IPS-20b (cell line): ENCODE data around the gene ATP8B1.
"Not testable (repeated sequence)": the region's sequence is repeated elsewhere in the genome, so short reads cannot be mapped to it uniquely, and the experiment has no call there.

ENCODE experiments used
- H3K27ac ChIP-seq: one replicate; pipeline ENCODE4 v1.5.1; 2013; ENCODE audit warnings: low read length
- H3K27me3 ChIP-seq: 2 replicates; pipeline ENCODE4 v1.6.1; 2013; ENCODE audit warnings: mild to moderate bottlenecking, low read length, inconsistent platforms; ENCODE audit not compliant: insufficient read depth
- H3K36me3 ChIP-seq: 2 replicates; pipeline ENCODE4 v1.6.1; 2013; ENCODE audit warnings: low read depth, mild to moderate bottlenecking, inconsistent platforms, low read length, moderate library complexity; ENCODE audit not compliant: insufficient read depth
- H3K4me1 ChIP-seq: 2 replicates; pipeline ENCODE4 v1.6.1; 2013; ENCODE audit warnings: mild to moderate bottlenecking, control low read depth, inconsistent platforms, low read length, moderate library complexity; ENCODE audit not compliant: insufficient read depth
- H3K4me3 ChIP-seq: 2 replicates; pipeline ENCODE4 v1.5.1; 2013; ENCODE audit warnings: mild to moderate bottlenecking, low read length, inconsistent platforms
- H3K9ac ChIP-seq: 2 replicates; pipeline ENCODE4 v1.6.1; 2013; ENCODE audit warnings: low read depth, mild to moderate bottlenecking, inconsistent platforms, low read length, moderate library complexity
- H3K9me3 ChIP-seq: 2 replicates; pipeline ENCODE4 v1.6.1; 2013; ENCODE audit warnings: mild to moderate bottlenecking, low read depth, low read length, inconsistent platforms; ENCODE audit not compliant: insufficient read depth

ATP8B1 gene

GRCh38 chr18:57730146-57730545 is 73.0 kb downstream of the ATP8B1 start:
- Histone ChIP-seq H3K4me1 (no peaks in the 10 kb centered on the region), H3K4me3 (no peak overlapping the region), H3K27me3 (no peaks in the 10 kb centered on the region), H3K9ac (no peak overlapping the region), H3K27ac (no peak overlapping the region), H3K36me3 (no peaks in the 10 kb centered on the region), H3K9me3 (peaks cover 4% of the 10 kb centered on the region; the same call in 1 of the 2 replicates)

DNA sequence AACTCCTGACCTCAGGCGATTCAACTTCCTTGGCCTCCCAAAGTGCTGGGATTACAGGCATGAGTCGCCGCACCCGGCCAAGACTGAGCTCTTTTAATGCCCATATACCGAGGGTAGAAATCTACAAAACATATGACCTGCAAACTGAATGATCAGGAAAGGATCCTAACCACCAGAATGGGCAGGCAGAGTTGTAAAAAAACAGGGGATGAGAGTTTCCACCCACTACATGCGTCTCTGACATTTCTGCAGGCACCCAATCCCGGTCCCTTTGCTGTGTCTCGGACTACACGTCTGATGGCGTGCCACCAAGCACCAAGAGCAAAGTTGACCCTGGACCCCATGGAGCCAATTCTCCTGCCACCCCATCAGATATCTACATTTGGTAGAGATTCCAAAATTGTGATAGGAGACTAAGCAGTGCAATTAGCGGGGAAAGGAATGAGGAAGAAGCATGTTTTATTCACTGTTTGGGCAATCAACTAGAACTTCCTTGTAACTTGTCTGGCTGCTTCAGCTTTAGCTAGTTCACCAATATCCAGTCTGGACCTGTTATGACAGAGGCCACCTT is 74.1 kb downstream of the ATP8B1 start:
- no peak overlapping the region for H3K9ac ChIP-seq
- no peak overlapping the region for H3K4me3 ChIP-seq
- H3K27ac ChIP-seq, result no peak overlapping the region
- H3K36me3 ChIP-seq, result no peaks in the 10 kb centered on the region
- no peaks in the 10 kb centered on the region for H3K27me3 ChIP-seq
- no peaks in the 10 kb centered on the region for H3K4me1 ChIP-seq
- H3K9me3 ChIP-seq, result peaks cover 4% of the 10 kb centered on the region; the same call in 1 of the 2 replicates

- no peaks in the 10 kb centered on the region for H3K36me3 ChIP-seq
- no peak overlapping the region for H3K9ac ChIP-seq
- H3K27ac ChIP-seq, result no peak overlapping the region
- H3K4me1 ChIP-seq, result no peaks in the 10 kb centered on the region
- no peaks in the 10 kb centered on the region for H3K27me3 ChIP-seq
- peaks cover 4% of the 10 kb centered on the region; the same call in 1 of the 2 replicates for H3K9me3 ChIP-seq
- H3K4me3 ChIP-seq, result no peak overlapping the region
Observed at GRCh38 chr18:57727952-57728807, 74.9 kb downstream of the ATP8B1 start.

- not testable (repeated sequence) for H3K4me3 ChIP-seq, H3K27ac ChIP-seq, H3K27me3 ChIP-seq, H3K36me3 ChIP-seq, H3K9me3 ChIP-seq, H3K9ac ChIP-seq, H3K4me1 ChIP-seq
Observed at GRCh38 chr18:57719211-57719935, 83.7 kb downstream of the ATP8B1 start.

DNA sequence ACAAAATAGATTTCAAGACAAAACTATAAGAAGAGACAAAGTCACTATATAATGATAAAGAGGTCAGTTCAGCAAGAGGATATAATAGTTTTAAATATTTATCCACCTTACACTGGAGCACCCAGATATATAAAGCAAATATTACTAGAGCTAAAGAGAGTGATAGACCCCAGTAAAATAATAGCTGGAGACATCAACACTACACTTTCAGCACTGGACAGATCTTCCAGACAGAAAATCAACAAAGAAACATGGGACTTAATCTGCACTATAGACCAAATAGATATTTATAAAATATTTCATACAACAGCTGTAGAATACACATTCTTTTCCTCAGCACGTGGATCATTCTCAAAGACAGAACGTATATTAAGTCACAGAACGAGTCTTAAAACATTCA is 86.6 kb downstream of the ATP8B1 start:
- no peaks in the 10 kb centered on the region for H3K27me3 ChIP-seq
- no peak overlapping the region for H3K9ac ChIP-seq
- H3K36me3 ChIP-seq, result no peaks in the 10 kb centered on the region
- H3K27ac ChIP-seq, result no peak overlapping the region
- H3K9me3 ChIP-seq, result peaks cover 6% of the 10 kb centered on the region; the same call in 1 of the 2 replicates
- no peak overlapping the region for H3K4me3 ChIP-seq
- no peaks in the 10 kb centered on the region for H3K4me1 ChIP-seq

DNA sequence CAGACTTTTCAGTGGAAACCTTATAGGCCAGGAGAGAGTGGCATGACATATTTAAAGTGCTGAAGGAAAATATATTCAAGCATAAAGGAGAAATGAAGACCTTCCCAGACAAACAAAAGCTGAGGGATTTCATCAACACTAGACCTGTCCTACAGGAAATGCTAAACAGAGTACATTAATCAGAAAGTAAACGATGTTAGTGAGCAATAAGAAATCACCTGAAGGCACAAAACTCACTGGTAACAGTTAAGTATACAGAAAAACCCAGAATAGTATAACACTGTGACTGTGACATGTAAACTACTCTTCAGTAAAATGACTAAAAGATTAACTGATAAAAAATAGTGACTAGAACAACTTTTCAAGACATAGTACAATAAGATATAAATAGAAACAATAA is 87.4 kb downstream of the ATP8B1 start:
- Histone ChIP-seq H3K4me1 (no peaks in the 10 kb centered on the region), H3K27ac (no peak overlapping the region), H3K36me3 (no peaks in the 10 kb centered on the region), H3K9ac (no peak overlapping the region), H3K9me3 (peaks cover 6% of the 10 kb centered on the region; the same call in 1 of the 2 replicates), H3K27me3 (no peaks in the 10 kb centered on the region), H3K4me3 (no peak overlapping the region)

GRCh38 chr18:57715073-57715472 is 88.0 kb downstream of the ATP8B1 start:
- Histone ChIP-seq H3K9ac (no peak overlapping the region), H3K4me1 (no peaks in the 10 kb centered on the region), H3K4me3 (no peak overlapping the region), H3K36me3 (no peaks in the 10 kb centered on the region), H3K27ac (no peak overlapping the region), H3K9me3 (peaks cover 6% of the 10 kb centered on the region; the same call in 1 of the 2 replicates), H3K27me3 (no peaks in the 10 kb centered on the region)

- H3K27ac ChIP-seq, result no peak overlapping the region
- H3K4me1 ChIP-seq, result no peaks in the 10 kb centered on the region
- H3K4me3 ChIP-seq, result no peak overlapping the region
- H3K9ac ChIP-seq, result no peak overlapping the region
- no peaks in the 10 kb centered on the region for H3K9me3 ChIP-seq
- H3K27me3 ChIP-seq, result no peaks in the 10 kb centered on the region
- no peaks in the 10 kb centered on the region for H3K36me3 ChIP-seq
Observed at GRCh38 chr18:57710226-57710625, 92.9 kb downstream of the ATP8B1 start.

DNA sequence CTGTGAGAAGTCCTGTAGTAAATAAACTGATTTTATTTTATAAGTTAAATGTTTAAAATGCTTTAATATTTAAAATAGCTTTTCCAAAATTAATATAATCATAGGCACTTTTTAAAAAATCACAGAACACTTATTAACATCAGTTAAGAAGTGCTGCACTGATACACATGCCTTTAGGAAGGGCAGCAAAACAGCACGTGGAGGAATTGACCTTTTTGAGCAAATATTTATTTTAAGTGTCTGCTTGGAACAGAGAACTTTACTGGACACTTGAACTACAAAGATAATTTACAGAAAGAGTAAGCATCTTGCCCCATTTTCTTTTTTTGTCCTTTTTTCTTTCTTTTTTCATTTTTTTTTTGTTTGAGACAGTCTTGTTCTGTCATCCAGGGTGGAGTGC is 93.8 kb downstream of the ATP8B1 start:
- H3K4me1 ChIP-seq, result no peaks in the 10 kb centered on the region
- H3K27ac ChIP-seq, result no peak overlapping the region
- no peak overlapping the region for H3K4me3 ChIP-seq
- no peaks in the 10 kb centered on the region for H3K27me3 ChIP-seq
- H3K9me3 ChIP-seq, result no peaks in the 10 kb centered on the region
- H3K9ac ChIP-seq, result no peak overlapping the region
- no peaks in the 10 kb centered on the region for H3K36me3 ChIP-seq

DNA sequence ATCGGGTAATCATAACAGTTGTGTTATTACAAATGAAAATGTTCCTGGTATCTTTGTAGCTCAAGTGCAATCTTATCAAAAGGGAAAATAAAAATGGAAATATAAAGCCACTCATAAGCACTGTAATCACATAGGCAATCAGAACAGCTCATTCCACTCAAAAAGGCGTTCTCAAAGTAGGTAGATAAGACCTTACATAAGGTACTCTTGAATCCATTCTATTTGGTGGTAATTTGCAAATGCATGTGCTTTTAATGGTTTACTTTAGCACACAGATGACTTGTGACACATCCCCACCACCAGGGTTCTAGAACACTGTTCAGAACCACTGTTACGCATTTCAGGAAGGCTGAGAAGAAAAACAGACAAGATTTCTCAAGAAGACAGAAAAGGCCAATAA is 94.8 kb downstream of the ATP8B1 start:
- H3K4me1 ChIP-seq, result no peaks in the 10 kb centered on the region
- no peaks in the 10 kb centered on the region for H3K36me3 ChIP-seq
- no peak overlapping the region for H3K9ac ChIP-seq
- no peaks in the 10 kb centered on the region for H3K9me3 ChIP-seq
- H3K27ac ChIP-seq, result no peak overlapping the region
- H3K27me3 ChIP-seq, result no peaks in the 10 kb centered on the region
- H3K4me3 ChIP-seq, result no peak overlapping the region

- Histone ChIP-seq H3K27ac (no peak overlapping the region), H3K4me3 (no peak overlapping the region)
Observed at GRCh38 chr18:57705832-57706595, 97.1 kb downstream of the ATP8B1 start.

More at GRCh38 chr18:57705832-57706595, 97.1 kb downstream of the ATP8B1 start:
- Histone ChIP-seq H3K9me3 (no peaks in the 10 kb centered on the region), H3K36me3 (no peaks in the 10 kb centered on the region), H3K27me3 (no peaks in the 10 kb centered on the region), H3K9ac (no peak overlapping the region), H3K4me1 (no peaks in the 10 kb centered on the region)
